Measurements from ENCODE around the gene TTC21A.

Gene TTC21A

GRCh38 chr3:39099242-39099641, 8.2 kb upstream of the TTC21A start:
- DNase-seq (ENCODE audit: low spot score) = no peak

GRCh38 chr3:39099738-39100499, 7.6 kb upstream of the TTC21A start:
- no peak for DNase-seq (ENCODE audit: low spot score)

- DNase-seq (ENCODE audit: low spot score) = no peak
Measured at GRCh38 chr3:39100500-39100886, 7.0 kb upstream of the TTC21A start.

GRCh38 chr3:39101022-39101689, 6.3 kb upstream of the TTC21A start:
- no peak for DNase-seq (ENCODE audit: low spot score)

GRCh38 chr3:39102504-39103323, 4.8 kb upstream of the TTC21A start:
- no peak for DNase-seq (ENCODE audit: low spot score)

GRCh38 chr3:39103324-39103693, 4.2 kb upstream of the TTC21A start:
- DNase-seq (ENCODE audit: low spot score) = no peak

- DNase-seq (ENCODE audit: low spot score) = no peak
Measured at GRCh38 chr3:39103791-39104552, 3.5 kb upstream of the TTC21A start.

GRCh38 chr3:39104961-39105686, 2.4 kb upstream of the TTC21A start:
- no peak for DNase-seq (ENCODE audit: low spot score)

GRCh38 chr3:39105687-39106063, 1.8 kb upstream of the TTC21A start:
- no peak for DNase-seq (ENCODE audit: low spot score)

- no peak for DNase-seq (ENCODE audit: low spot score)
Measured at GRCh38 chr3:39106281-39106811, 1.1 kb upstream of the TTC21A start.

GRCh38 chr3:39106851-39107387, 561 bp upstream of the TTC21A start:
- peak; percentile 47 for DNase-seq (ENCODE audit: low spot score)

- DNase-seq (ENCODE audit: low spot score) = peak; percentile 63
Measured at GRCh38 chr3:39108200-39108710, 775 bp downstream of the TTC21A start.

- no peak for DNase-seq (ENCODE audit: low spot score)
Measured at GRCh38 chr3:39109086-39109485, 1.6 kb downstream of the TTC21A start.

GRCh38 chr3:39110041-39110639, 2.7 kb downstream of the TTC21A start:
- DNase-seq (ENCODE audit: low spot score) = no peak

- DNase-seq (ENCODE audit: low spot score) = no peak
Measured at GRCh38 chr3:39112113-39112512, 4.6 kb downstream of the TTC21A start.

- no peak for DNase-seq (ENCODE audit: low spot score)
Measured at GRCh38 chr3:39112535-39112934, 5.1 kb downstream of the TTC21A start.

- DNase-seq (ENCODE audit: low spot score) = no peak
Measured at GRCh38 chr3:39113291-39113690, 5.8 kb downstream of the TTC21A start.

GRCh38 chr3:39114456-39114855, 7.0 kb downstream of the TTC21A start:
- DNase-seq (ENCODE audit: low spot score) = no peak

- no peak for DNase-seq (ENCODE audit: low spot score)
Measured at GRCh38 chr3:39115870-39116269, 8.4 kb downstream of the TTC21A start.

- no peak for DNase-seq (ENCODE audit: low spot score)
Measured at GRCh38 chr3:39118079-39118478, 10.6 kb downstream of the TTC21A start.

All from Ammon's horn (tissue), 1 donor.